ENCODE measurements around the gene SAA1.

SAA1 gene

DNA sequence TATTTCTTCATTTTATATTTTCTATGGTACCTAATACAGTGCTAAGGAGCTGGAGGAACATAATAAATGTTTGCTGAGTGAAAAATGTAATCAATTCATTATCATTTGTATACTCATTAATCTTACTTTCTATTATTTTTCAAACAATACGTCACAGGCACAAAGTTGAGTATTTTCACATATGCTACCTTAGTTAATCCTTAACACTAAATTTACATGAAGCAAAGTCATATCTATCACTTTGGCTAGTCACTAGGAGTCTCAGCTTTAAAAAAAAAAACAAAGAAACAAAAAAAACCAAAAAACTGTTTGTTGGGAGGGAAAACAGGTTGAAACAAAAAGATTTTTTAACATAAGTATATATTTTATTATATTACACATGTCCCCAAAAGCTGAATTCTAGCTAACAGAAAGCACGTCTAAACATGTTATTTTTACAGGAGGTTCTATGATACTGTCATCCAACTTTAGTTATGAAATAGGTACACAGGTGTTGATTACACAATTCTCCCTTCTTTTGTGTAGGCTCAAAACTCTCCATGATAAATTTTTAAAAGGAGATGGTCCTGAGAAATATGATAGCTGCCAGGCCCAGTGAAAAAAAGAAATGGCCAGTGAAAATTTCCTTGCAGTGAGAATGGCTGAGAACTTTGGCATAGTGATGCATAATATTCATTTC, 41.5 kb downstream of the SAA1 start:
- Histone ChIP-seq H3K4me3 (ENCODE audit: low read depth in 1 of 2, low read length in 2 of 2) (no peak overlapping the region), H3K9me3 (ENCODE audit: insufficient read depth, low read length, severe bottlenecking) (no peaks in the 10 kb centered on the region), H3K79me2 (ENCODE audit: insufficient read depth, low read length) (no peaks in the 10 kb centered on the region; the same call in 1 of the 2 replicates), H3K27ac (ENCODE audit: low read length) (no peak overlapping the region), H3K27me3 (ENCODE audit: insufficient read depth, low read length, poor library complexity) (no peaks in the 10 kb centered on the region), H3K9ac (ENCODE audit: low read depth, low read length) (no peak overlapping the region), H3K4me2 (ENCODE audit: insufficient read depth, low read length) (no peak overlapping the region), H3K36me3 (ENCODE audit: insufficient read depth, low read length) (peaks cover 78% of the 10 kb centered on the region), H4K20me1 (ENCODE audit: insufficient read depth, low read length) (no peaks in the 10 kb centered on the region), H2AFZ (ENCODE audit: low read depth, low read length) (no peak overlapping the region), H3K4me1 (ENCODE audit: insufficient read depth, low read length) (no peaks in the 10 kb centered on the region)
- TF ChIP-seq, protein P1, sequence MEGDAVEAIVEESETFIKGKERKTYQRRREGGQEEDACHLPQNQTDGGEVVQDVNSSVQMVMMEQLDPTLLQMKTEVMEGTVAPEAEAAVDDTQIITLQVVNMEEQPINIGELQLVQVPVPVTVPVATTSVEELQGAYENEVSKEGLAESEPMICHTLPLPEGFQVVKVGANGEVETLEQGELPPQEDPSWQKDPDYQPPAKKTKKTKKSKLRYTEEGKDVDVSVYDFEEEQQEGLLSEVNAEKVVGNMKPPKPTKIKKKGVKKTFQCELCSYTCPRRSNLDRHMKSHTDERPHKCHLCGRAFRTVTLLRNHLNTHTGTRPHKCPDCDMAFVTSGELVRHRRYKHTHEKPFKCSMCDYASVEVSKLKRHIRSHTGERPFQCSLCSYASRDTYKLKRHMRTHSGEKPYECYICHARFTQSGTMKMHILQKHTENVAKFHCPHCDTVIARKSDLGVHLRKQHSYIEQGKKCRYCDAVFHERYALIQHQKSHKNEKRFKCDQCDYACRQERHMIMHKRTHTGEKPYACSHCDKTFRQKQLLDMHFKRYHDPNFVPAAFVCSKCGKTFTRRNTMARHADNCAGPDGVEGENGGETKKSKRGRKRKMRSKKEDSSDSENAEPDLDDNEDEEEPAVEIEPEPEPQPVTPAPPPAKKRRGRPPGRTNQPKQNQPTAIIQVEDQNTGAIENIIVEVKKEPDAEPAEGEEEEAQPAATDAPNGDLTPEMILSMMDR (IDR thresholded peaks at IDR 0.05; ENCODE audit: borderline replicate concordance, extremely low read depth, low read length, poor library complexity, severe bottlenecking) = no peak
- no peak for TF ChIP-seq EZH2 (IDR thresholded peaks at IDR 0.05; ENCODE audit: borderline replicate concordance, low read depth, low read length, severe bottlenecking)
- no peak for ATAC-seq (ENCODE audit: insufficient read depth, low read depth)
- no peak for DNase-seq

DNA sequence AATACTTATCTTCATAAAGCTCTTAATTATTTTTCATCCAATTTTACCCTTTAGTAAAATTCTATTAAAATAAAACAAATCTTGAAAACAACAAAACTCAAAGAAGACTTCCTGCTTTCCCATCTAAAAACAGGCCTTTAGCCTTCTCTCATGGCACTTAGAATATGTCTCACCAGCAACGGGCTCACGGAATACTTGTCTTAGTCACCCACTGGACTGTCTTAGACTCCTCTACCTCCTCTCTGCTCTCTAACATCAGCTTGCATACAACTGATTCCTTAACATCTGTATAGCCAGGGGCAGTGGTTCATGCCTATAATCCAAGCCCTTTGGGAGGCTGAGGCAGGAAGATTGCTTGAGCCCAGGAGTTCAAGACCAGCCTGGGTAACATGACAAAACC, 42.2 kb downstream of the SAA1 start:
- Histone ChIP-seq H3K9ac (ENCODE audit: low read depth, low read length) (no peak overlapping the region), H2AFZ (ENCODE audit: low read depth, low read length) (no peak overlapping the region), H3K27ac (ENCODE audit: low read length) (no peak overlapping the region), H3K4me3 (ENCODE audit: low read depth in 1 of 2, low read length in 2 of 2) (no peak overlapping the region), H3K9me3 (ENCODE audit: insufficient read depth, low read length, severe bottlenecking) (no peaks in the 10 kb centered on the region), H4K20me1 (ENCODE audit: insufficient read depth, low read length) (no peaks in the 10 kb centered on the region), H3K36me3 (ENCODE audit: insufficient read depth, low read length) (peaks cover 72% of the 10 kb centered on the region), H3K27me3 (ENCODE audit: insufficient read depth, low read length, poor library complexity) (no peaks in the 10 kb centered on the region), H3K4me2 (ENCODE audit: insufficient read depth, low read length) (no peak overlapping the region), H3K79me2 (ENCODE audit: insufficient read depth, low read length) (no peaks in the 10 kb centered on the region; the same call in 1 of the 2 replicates), H3K4me1 (ENCODE audit: insufficient read depth, low read length) (no peaks in the 10 kb centered on the region)
- no peak for DNase-seq
- TF ChIP-seq, protein P1 (IDR thresholded peaks at IDR 0.05; ENCODE audit: borderline replicate concordance, extremely low read depth, low read length, poor library complexity, severe bottlenecking) = no peak
- no peak for TF ChIP-seq EZH2 (IDR thresholded peaks at IDR 0.05; ENCODE audit: borderline replicate concordance, low read depth, low read length, severe bottlenecking)
- no peak for ATAC-seq (ENCODE audit: insufficient read depth, low read depth)

DNA sequence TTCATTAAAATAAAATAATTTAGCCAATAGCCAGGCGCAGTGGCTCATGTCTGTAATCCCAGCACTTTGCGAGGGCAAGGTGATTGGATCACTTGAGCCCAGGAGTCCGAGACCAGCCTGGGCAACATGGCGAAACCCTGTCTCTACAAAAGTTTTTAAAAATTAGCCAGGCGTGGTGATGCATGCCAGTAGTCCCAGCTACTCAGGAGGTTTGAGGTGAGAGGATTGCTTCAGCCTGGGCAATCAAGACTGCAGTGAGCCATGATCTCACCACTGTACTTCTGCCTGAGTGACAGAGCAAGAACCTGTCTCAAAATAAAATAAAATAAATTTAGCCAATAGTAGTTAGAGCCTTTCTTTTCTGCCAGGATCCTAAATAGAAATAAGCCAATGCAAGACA, 43.6 kb downstream of the SAA1 start:
- H3K4me2 ChIP-seq (ENCODE audit: insufficient read depth, low read length) = no peak overlapping the region
- no peak for TF ChIP-seq EZH2 (IDR thresholded peaks at IDR 0.05; ENCODE audit: borderline replicate concordance, low read depth, low read length, severe bottlenecking)
- TF ChIP-seq, protein P1 (IDR thresholded peaks at IDR 0.05; ENCODE audit: borderline replicate concordance, extremely low read depth, low read length, poor library complexity, severe bottlenecking) = no peak
- H3K79me2 ChIP-seq (ENCODE audit: insufficient read depth, low read length) = peaks cover 3% of the 10 kb centered on the region; the same call in 1 of the 2 replicates
- H3K9me3 ChIP-seq (ENCODE audit: insufficient read depth, low read length, severe bottlenecking) = no peaks in the 10 kb centered on the region
- H2AFZ ChIP-seq (ENCODE audit: low read depth, low read length) = no peak overlapping the region
- no peaks in the 10 kb centered on the region for H3K27me3 ChIP-seq (ENCODE audit: insufficient read depth, low read length, poor library complexity)
- no peak overlapping the region for H3K4me3 ChIP-seq (ENCODE audit: low read depth in 1 of 2, low read length in 2 of 2)
- no peak for DNase-seq
- no peak overlapping the region for H3K9ac ChIP-seq (ENCODE audit: low read depth, low read length)
- H3K4me1 ChIP-seq (ENCODE audit: insufficient read depth, low read length) = no peaks in the 10 kb centered on the region
- ATAC-seq (ENCODE audit: insufficient read depth, low read depth) = no peak
- no peak overlapping the region for H3K27ac ChIP-seq (ENCODE audit: low read length)
- 0 out of 2 replicates have a peak, but pooled peaks cover 2% of the 10 kb centered on the region for H4K20me1 ChIP-seq (ENCODE audit: insufficient read depth, low read length)
- peaks cover 60% of the 10 kb centered on the region for H3K36me3 ChIP-seq (ENCODE audit: insufficient read depth, low read length)

All from DND-41 (cell line).